Neural cell (in vitro differentiated cells): ENCODE data around the gene NAP1L5.

Source experiments
- CTCF ChIP-seq: fragments of 450-650 bp; IDR thresholded peaks from 2 replicates; pipeline ENCODE4 v1.5.1; 2014; ENCODE audit warnings: antibody characterized with exemption, mild to moderate bottlenecking, moderate library complexity; ENCODE audit not compliant: poor library complexity, severe bottlenecking
- EP300 ChIP-seq: fragments of 450-650 bp; conservative IDR thresholded peaks from 2 replicates; pipeline ENCODE4 v1.6.1; 2014; ENCODE audit warnings: antibody characterized with exemption, mild to moderate bottlenecking, moderate library complexity; ENCODE audit not compliant: poor library complexity, severe bottlenecking
- EZH2 ChIP-seq: fragments of 200-600, 300-800 bp; shearing (Covaris generic), sonication (generic); IDR thresholded peaks from 2 replicates; pipeline ENCODE4 v1.6.1; 2014; ENCODE audit warnings: antibody characterized with exemption, low read length, borderline replicate concordance, mild to moderate bottlenecking; ENCODE audit not compliant: insufficient read depth, poor library complexity, severe bottlenecking
- MXI1 ChIP-seq: fragments of 450-650 bp; conservative IDR thresholded peaks from 2 replicates; pipeline ENCODE4 v1.6.1; 2014; ENCODE audit warnings: antibody characterized with exemption, mild to moderate bottlenecking; ENCODE audit not compliant: poor library complexity, severe bottlenecking
- POLR2AphosphoS5 ChIP-seq: IDR thresholded peaks from 2 replicates; pipeline ENCODE4 v1.6.1; 2012
- RAD21 ChIP-seq: fragments of 450-650 bp; conservative IDR thresholded peaks from 2 replicates; pipeline ENCODE4 v1.6.1; 2014; ENCODE audit warnings: antibody characterized with exemption, mild to moderate bottlenecking, moderate library complexity
- REST ChIP-seq: IDR thresholded peaks from 2 replicates; pipeline ENCODE4 v1.6.1; 2012; ENCODE audit warnings: borderline replicate concordance
- TAF1 ChIP-seq: IDR thresholded peaks from 2 replicates; pipeline ENCODE4 v1.6.1; 2012; ENCODE audit warnings: low read depth

GRCh38 chr4:88659055-88659889 lies 38.4 kb downstream of the NAP1L5 start:
- peak; percentile 74 for TF ChIP-seq CTCF
- TF ChIP-seq POLR2AphosphoS5 = no peak
- peak; percentile 75 for TF ChIP-seq RAD21
- TF ChIP-seq REST = no peak
- TF ChIP-seq TAF1 = no peak
- no peak for TF ChIP-seq EP300
- no peak for TF ChIP-seq EZH2
- TF ChIP-seq MXI1 = no peak
